OCI-LY7 (cell line): ENCODE measurements around the gene APEX2.

Experiments
- EZH2phosphoT487 ChIP-seq: fragments of 200-600 bp; sonication (generic); IDR thresholded peaks from 2 replicates; pipeline ENCODE4 v1.6.1; 2018; ENCODE audit warnings: low read depth, borderline replicate concordance, mild to moderate bottlenecking, mixed run types, antibody characterized with exemption, low read length, moderate library complexity, mixed read lengths
- TF ChIP-seq, protein P1 (sequence below): fragments of 200-600 bp; sonication (generic); conservative IDR thresholded peaks from 2 replicates; pipeline ENCODE4 v1.5.1; 2014; ENCODE audit warnings: mild to moderate bottlenecking, antibody characterized with exemption, low read length, moderate library complexity, mixed read lengths

DNA sequence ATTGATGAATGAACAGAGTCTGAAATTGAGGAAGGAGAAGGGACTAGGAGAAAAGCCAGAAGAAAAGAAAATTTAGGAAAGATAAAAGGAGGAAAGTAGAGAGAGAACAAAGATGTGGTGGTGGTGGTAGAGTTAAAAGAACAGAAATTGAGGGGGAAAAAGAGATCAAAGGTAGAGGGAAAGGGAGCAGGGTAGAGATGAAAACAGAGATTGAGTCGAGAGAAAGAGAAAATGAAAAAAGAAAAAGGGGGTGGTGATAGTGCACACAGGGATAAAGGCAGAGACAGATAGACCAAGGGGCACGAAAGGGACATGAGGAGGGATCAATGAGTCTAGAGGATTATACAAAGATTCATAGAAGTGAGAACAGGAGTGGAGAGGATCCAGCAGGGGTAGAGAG lies 26.7 kb downstream of the APEX2 start:
- TF ChIP-seq, protein P1, sequence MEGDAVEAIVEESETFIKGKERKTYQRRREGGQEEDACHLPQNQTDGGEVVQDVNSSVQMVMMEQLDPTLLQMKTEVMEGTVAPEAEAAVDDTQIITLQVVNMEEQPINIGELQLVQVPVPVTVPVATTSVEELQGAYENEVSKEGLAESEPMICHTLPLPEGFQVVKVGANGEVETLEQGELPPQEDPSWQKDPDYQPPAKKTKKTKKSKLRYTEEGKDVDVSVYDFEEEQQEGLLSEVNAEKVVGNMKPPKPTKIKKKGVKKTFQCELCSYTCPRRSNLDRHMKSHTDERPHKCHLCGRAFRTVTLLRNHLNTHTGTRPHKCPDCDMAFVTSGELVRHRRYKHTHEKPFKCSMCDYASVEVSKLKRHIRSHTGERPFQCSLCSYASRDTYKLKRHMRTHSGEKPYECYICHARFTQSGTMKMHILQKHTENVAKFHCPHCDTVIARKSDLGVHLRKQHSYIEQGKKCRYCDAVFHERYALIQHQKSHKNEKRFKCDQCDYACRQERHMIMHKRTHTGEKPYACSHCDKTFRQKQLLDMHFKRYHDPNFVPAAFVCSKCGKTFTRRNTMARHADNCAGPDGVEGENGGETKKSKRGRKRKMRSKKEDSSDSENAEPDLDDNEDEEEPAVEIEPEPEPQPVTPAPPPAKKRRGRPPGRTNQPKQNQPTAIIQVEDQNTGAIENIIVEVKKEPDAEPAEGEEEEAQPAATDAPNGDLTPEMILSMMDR, result no peak
- no peak for TF ChIP-seq EZH2phosphoT487
